NCI-H460 (cell line): ENCODE measurements around the gene PTPRO. TPM values are rescaled to one million over a fixed set of nuclear protein-coding genes. Genes with fewer than 3 reads are reported as not detected.
A peak's percentile ranks its signal among the peaks of the same experiment; 100 is the strongest.
"Not testable (repeated sequence)": the region's sequence is repeated elsewhere in the genome, so short reads cannot be mapped to it uniquely, and the experiment has no call there.

Experiments
- DNase-seq: peaks from one replicate; pipeline ENCODE4 v3.0.0-alpha.2; 2016; ENCODE audit warnings: low read depth; ENCODE audit errors: extremely low read depth
- total RNA-seq: library from RNA; depleted of rRNA; stranded (reverse); fragments of >200 nt; shearing (Covaris generic); gene quantifications from 2 replicates; pipeline ENCODE4 v1.2.3, GENCODE V29; 2014

Gene PTPRO
- total RNA-seq, 1 experiment from 2014 or later: not detected

- DNase-seq: no peak
Measured at GRCh38 chr12:15597125-15597830, 275.0 kb downstream of the PTPRO start.

- no peak for DNase-seq
Measured at GRCh38 chr12:15599266-15600037, 277.1 kb downstream of the PTPRO start.

- no peak for DNase-seq
Measured at GRCh38 chr12:15600223-15600935, 278.1 kb downstream of the PTPRO start.

- no peak for DNase-seq
Measured at GRCh38 chr12:15601210-15601800, 279.0 kb downstream of the PTPRO start.

GRCh38 chr12:15602051-15602672 lies 279.9 kb downstream of the PTPRO start:
- DNase-seq: no peak

GRCh38 chr12:15603474-15604085 lies 281.3 kb downstream of the PTPRO start:
- no peak for DNase-seq

GRCh38 chr12:15605881-15606590 lies 283.7 kb downstream of the PTPRO start:
- DNase-seq: no peak

- DNase-seq: no peak
Measured at GRCh38 chr12:15608406-15608805, 286.1 kb downstream of the PTPRO start.

- no peak for DNase-seq
Measured at GRCh38 chr12:15608941-15609340, 286.6 kb downstream of the PTPRO start.

- no peak for DNase-seq
Measured at GRCh38 chr12:15613981-15614380, 291.7 kb downstream of the PTPRO start.

- DNase-seq: not testable (repeated sequence)
Measured at GRCh38 chr12:15616495-15616894, 294.2 kb downstream of the PTPRO start.

- DNase-seq: no peak
Measured at GRCh38 chr12:15620741-15621539, 298.6 kb downstream of the PTPRO start.

- no peak for DNase-seq
Measured at GRCh38 chr12:15625075-15625474, 302.8 kb downstream of the PTPRO start.

GRCh38 chr12:15627995-15628945 lies 306.0 kb downstream of the PTPRO start:
- DNase-seq: no peak

- DNase-seq: peak; percentile 73
Measured at GRCh38 chr12:15629108-15629507, 306.8 kb downstream of the PTPRO start.

GRCh38 chr12:15629761-15630160 lies 307.5 kb downstream of the PTPRO start:
- DNase-seq: no peak

- DNase-seq: no peak
Measured at GRCh38 chr12:15631007-15631715, 308.9 kb downstream of the PTPRO start.
